Epithelial cell of proximal tubule (primary cell): ENCODE results near the gene KANSL2. TPM values are rescaled to one million over a fixed set of nuclear protein-coding genes. Genes with fewer than 3 reads are reported as not detected.
"Not testable (repeated sequence)": the region's sequence is repeated elsewhere in the genome, so short reads cannot be mapped to it uniquely, and the experiment has no call there.

Source experiments
- DNase-seq: peaks from one replicate; pipeline ENCODE4 v3.0.0-alpha.2; 2011; ENCODE audit warnings: low read depth
- H3K4me3 ChIP-seq: 2 replicates; pipeline ENCODE4 v1.5.1; 2011; ENCODE audit warnings: low read depth, mild to moderate bottlenecking, low read length
- CTCF ChIP-seq: conservative IDR thresholded peaks from 2 replicates; pipeline ENCODE4 v1.5.1; 2012; ENCODE audit warnings: low read depth, mild to moderate bottlenecking, low read length
- total RNA-seq: library from RNA; depleted of rRNA; stranded (reverse); fragments of >200 nt; gene quantifications from 2 replicates; pipeline ENCODE4 v1.2.3, GENCODE V29; 2015

KANSL2 gene
- total RNA-seq, 1 donor from 2014 or later: 69.0 TPM

GRCh38 chr12:48659863-48660262, 22.2 kb downstream of the KANSL2 start:
- no peak for TF ChIP-seq CTCF
- DNase-seq: no peak
- no peak overlapping the region for H3K4me3 ChIP-seq

GRCh38 chr12:48651681-48652080, 30.4 kb downstream of the KANSL2 start:
- DNase-seq: no peak
- H3K4me3 ChIP-seq: no peak overlapping the region
- TF ChIP-seq CTCF: no peak

- H3K4me3 ChIP-seq, DNase-seq: not testable (repeated sequence)
Observed at GRCh38 chr12:48645354-48645753, 36.7 kb downstream of the KANSL2 start.

- no peak for DNase-seq
- no peak for TF ChIP-seq CTCF
- H3K4me3 ChIP-seq: no peak overlapping the region
Observed at GRCh38 chr12:48643011-48643410, 39.0 kb downstream of the KANSL2 start.

GRCh38 chr12:48641752-48642555, 40.1 kb downstream of the KANSL2 start:
- not testable (repeated sequence) for H3K4me3 ChIP-seq, DNase-seq

GRCh38 chr12:48640854-48641253, 41.2 kb downstream of the KANSL2 start:
- DNase-seq: no peak
- no peak overlapping the region for H3K4me3 ChIP-seq
- TF ChIP-seq CTCF: no peak

GRCh38 chr12:48640428-48640827, 41.6 kb downstream of the KANSL2 start:
- TF ChIP-seq CTCF: no peak
- DNase-seq: no peak

GRCh38 chr12:48631071-48631470, 51.0 kb downstream of the KANSL2 start:
- H3K4me3 ChIP-seq: no peak overlapping the region
- no peak for TF ChIP-seq CTCF
- DNase-seq: no peak

More at GRCh38 chr12:48640428-48640827, 41.6 kb downstream of the KANSL2 start:
- H3K4me3 ChIP-seq: no peak overlapping the region
